Stomach (tissue), 4 donors: ENCODE results near the gene CLCA1.

ENCODE experiments used
- CTCF ChIP-seq, 7 experiments: fragments of 450-650 bp in 4 of 7; fragments of 200-600 bp in 3 of 7; sonication (generic) in 3 of 7; IDR thresholded peaks; one replicate each; pipeline ENCODE4 v1.5.1; 2016 to 2019; ENCODE audit warnings: antibody characterized with exemption in 7 of 7, control low read depth in 2 of 7, mild to moderate bottlenecking in 1 of 7
- EP300 ChIP-seq: sonication (generic); formaldehyde crosslinking; IDR thresholded peaks from one replicate; pipeline ENCODE4 v1.6.1; 2017; ENCODE audit warnings: antibody characterized with exemption
- POLR2A ChIP-seq, 4 donors: fragments of 450-650 bp; IDR thresholded peaks; one replicate each; pipeline ENCODE4 v1.6.1; 2016; ENCODE audit warnings: antibody characterized with exemption in 4 of 4, control low read depth in 2 of 4, mild to moderate bottlenecking in 1 of 4, moderate library complexity in 1 of 4
- POLR2AphosphoS5 ChIP-seq, 3 donors: sonication (generic); formaldehyde crosslinking; IDR thresholded peaks; one replicate each; pipeline ENCODE4 v1.6.1; 2016; ENCODE audit warnings: antibody characterized with exemption in 3 of 3

- TF ChIP-seq CTCF (IDR thresholded peaks at IDR 0.05), result no peak
- TF ChIP-seq POLR2A (IDR thresholded peaks at IDR 0.05), result no peak
- TF ChIP-seq POLR2AphosphoS5 (IDR thresholded peaks at IDR 0.05), result no peak
- no peak for TF ChIP-seq EP300
These were observed 19.0 kb downstream of the CLCA1 start for GRCh38 chr1:86487811-86488141.
